ENCODE results near the gene CASP1.

DNA sequence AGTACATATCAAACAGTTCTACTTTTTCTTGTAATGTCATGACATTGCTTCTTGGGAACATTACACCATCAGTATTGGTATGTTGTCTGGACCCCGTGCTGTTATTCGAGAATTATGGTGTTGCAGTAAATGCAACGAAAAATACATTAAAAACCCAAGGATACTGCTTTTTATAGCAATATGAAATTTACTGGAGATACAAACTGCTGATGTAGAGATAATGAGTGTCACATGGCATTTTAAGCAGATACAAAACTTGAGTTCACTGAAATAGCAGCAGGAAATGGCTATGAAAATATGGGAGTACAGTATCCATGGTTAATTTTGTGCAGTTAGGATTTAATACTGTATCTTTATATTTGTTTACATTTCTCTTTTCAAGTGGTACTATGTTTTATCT lies 17.5 kb upstream of the CASP1 start:
- TF ChIP-seq, protein P1, sequence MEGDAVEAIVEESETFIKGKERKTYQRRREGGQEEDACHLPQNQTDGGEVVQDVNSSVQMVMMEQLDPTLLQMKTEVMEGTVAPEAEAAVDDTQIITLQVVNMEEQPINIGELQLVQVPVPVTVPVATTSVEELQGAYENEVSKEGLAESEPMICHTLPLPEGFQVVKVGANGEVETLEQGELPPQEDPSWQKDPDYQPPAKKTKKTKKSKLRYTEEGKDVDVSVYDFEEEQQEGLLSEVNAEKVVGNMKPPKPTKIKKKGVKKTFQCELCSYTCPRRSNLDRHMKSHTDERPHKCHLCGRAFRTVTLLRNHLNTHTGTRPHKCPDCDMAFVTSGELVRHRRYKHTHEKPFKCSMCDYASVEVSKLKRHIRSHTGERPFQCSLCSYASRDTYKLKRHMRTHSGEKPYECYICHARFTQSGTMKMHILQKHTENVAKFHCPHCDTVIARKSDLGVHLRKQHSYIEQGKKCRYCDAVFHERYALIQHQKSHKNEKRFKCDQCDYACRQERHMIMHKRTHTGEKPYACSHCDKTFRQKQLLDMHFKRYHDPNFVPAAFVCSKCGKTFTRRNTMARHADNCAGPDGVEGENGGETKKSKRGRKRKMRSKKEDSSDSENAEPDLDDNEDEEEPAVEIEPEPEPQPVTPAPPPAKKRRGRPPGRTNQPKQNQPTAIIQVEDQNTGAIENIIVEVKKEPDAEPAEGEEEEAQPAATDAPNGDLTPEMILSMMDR (IDR thresholded peaks at IDR 0.05; ENCODE audit: low read length): no peak
- TF ChIP-seq EZH2 (optimal IDR thresholded peaks at IDR 0.05; ENCODE audit: low read depth, low read length): no peak
